Stimulated activated CD4-positive, alpha-beta T cell treated with anti-CD3 and anti-CD28 coated beads, Interleukin-12 subunit alpha, Interleukin-12 subunit beta, amount 100 ng/mL, for 24 hours (primary cell): ENCODE results near the gene IL11RA.

Experiments
- DNase-seq, 2 experiments: peaks; one replicate each; pipeline ENCODE4 v3.0.0-alpha.2; 2020; ENCODE audit warnings: low read depth in 2 of 2

The IL11RA gene

GRCh38 chr9:34651876-34652601 is at the start of gene IL11RA:
Gene IL11RA (plus strand): TSS chr9:34652185. CDS start chr9:34655218, 3,033 bp downstream.
- DNase-seq: peak in 1 of 2 experiments; percentile 55

- DNase-seq: peak; percentile 67 to 81
These were observed 48.3 kb upstream of the IL11RA start for GRCh38 chr9:34603610-34604231.

GRCh38 chr9:34606190-34606589 is 45.8 kb upstream of the IL11RA start:
- DNase-seq: no peak

- DNase-seq: no peak
These were observed 45.1 kb upstream of the IL11RA start for GRCh38 chr9:34606905-34607304.

GRCh38 chr9:34607331-34607730 is 44.7 kb upstream of the IL11RA start:
- no peak for DNase-seq

- no peak for DNase-seq
These were observed 41.4 kb upstream of the IL11RA start for GRCh38 chr9:34610434-34611206.

- no peak for DNase-seq
These were observed 40.7 kb upstream of the IL11RA start for GRCh38 chr9:34611251-34611810.

GRCh38 chr9:34611811-34612787 is 39.9 kb upstream of the IL11RA start, which contains the start of gene RPP25L:
Gene RPP25L (minus strand): TSS chr9:34612097. CDS start chr9:34611296, 801 bp downstream.
- DNase-seq: peak; percentile 65 to 82

- DNase-seq: peak; percentile 40 to 62
These were observed 39.1 kb upstream of the IL11RA start for GRCh38 chr9:34612788-34613390.

- no peak for DNase-seq
These were observed 36.9 kb upstream of the IL11RA start for GRCh38 chr9:34615132-34615531.

GRCh38 chr9:34620061-34620994 is 31.7 kb upstream of the IL11RA start, which contains the start of gene DCTN3:
Gene DCTN3 (minus strand): TSS chr9:34620495. CDS start chr9:34620464, 31 bp downstream.
- peak; percentile 85 to 86 for DNase-seq

- no peak for DNase-seq
These were observed 28.4 kb upstream of the IL11RA start for GRCh38 chr9:34623374-34624235.

GRCh38 chr9:34624475-34625185 is 27.4 kb upstream of the IL11RA start:
- no peak for DNase-seq

- no peak for DNase-seq
These were observed 26.8 kb upstream of the IL11RA start for GRCh38 chr9:34625186-34625486.

- no peak for DNase-seq
These were observed 24.0 kb upstream of the IL11RA start for GRCh38 chr9:34627716-34628655.

GRCh38 chr9:34628656-34629490 is 23.1 kb upstream of the IL11RA start, which contains the start of gene ARID3C:
Gene ARID3C (minus strand): TSS chr9:34629066. CDS start chr9:34628014, 1,052 bp downstream.
- peak in 1 of 2 experiments; percentile 49 for DNase-seq
